GM18870 (cell line): ENCODE results near the gene FBXO3.
"Not testable (repeated sequence)": the region's sequence is repeated elsewhere in the genome, so short reads cannot be mapped to it uniquely, and the experiment has no call there.

ENCODE experiments used
- ATAC-seq: cut with Tn5 transposase; IDR thresholded peaks from one replicate; pipeline ENCODE4 v1.9.1; 2021; ENCODE audit warnings: moderate library complexity; ENCODE audit not compliant: unreplicated experiment

Gene FBXO3

GRCh38 chr11:33773987-33774735 lies at the start of gene FBXO3:
TSS of gene FBXO3 (minus strand) at chr11:33774520. CDS start at chr11:33774497, 23 bp downstream.
- no peak for ATAC-seq

GRCh38 chr11:33822981-33823380 lies 48.7 kb upstream of the FBXO3 start:
- not testable (repeated sequence) for ATAC-seq

DNA sequence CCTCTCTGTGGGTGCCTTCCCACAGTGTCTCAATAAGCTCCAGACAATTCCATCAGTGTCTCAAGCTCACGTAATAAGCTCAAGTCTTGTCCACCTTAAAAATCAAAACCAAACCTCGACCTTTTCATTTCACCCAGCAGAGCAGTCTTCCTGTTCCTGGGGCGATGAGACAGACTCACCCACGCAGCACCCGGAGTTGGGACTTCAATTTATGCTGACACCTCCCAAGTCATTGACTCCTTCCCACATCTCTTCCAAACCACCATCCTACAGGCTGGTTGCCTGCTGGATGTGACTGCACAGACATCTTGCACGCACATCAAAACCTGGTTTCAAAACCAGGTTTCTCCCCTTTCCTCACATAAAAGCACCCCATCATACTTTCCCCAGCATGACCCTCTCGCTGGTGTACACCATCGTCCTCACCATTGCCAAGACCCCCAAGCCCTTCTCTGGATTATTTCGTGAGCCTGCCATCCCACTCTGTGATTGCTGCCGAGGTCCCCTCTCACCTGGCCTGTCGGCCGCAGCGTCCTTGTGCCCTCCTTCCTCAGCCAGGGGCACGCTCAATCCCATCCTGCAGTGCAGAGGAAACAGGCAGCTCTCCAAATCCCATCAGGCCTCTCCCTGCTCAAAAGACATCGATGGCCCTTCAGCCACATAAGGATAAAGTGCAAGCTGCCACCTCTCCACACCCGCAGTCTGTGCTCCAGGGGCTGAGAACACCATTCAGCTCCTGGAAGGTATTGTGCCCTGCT lies 45.1 kb upstream of the FBXO3 start:
- no peak for ATAC-seq

DNA sequence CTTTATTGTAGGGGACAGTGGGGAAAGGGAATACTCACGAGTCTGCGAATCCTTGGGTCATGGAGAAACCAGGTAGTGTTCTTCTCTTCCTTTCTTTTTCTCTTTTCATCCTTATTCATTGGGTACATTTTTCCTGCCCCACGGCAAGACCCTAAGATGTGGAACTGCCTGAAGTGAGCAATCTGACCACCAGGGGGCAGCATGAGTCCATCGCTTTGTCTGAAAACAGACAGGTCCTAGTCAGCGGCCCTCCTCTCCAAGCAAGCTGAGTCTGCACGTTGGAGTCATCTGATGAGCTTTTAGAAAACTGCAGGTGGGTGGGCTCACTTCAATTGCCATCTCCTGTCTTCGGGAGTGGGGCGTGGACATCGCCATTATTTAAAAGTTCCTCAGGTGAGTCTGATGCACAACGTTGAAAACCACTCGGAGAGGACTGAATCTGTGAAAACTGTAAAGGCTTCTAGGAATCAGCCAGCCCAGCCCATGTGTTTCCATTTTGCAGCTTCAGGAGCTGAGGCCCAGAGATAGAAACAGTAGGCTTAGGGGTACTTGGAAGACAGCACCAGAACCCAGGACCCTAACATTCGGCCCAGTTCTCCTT lies 34.0 kb upstream of the FBXO3 start:
- peak; percentile 55 for ATAC-seq

DNA sequence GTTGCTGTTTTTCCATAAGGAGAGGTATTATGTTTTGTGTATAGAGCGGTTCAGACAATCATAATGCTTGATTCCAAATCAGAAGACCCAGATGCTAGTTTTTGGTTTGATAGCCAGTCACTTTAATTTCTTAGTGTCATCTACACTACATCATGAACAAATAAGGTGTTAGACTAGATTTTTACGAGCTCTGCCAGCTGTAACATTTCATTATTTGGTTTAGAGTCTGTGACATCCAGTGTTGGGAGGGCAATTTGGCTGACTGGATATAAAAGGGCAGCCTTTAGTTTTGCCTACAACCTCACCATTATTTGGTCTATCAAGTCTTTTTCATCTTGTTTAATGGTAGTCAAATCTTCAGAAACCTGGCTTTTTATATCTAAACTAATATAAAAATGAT lies 30.2 kb upstream of the FBXO3 start:
- ATAC-seq: no peak

DNA sequence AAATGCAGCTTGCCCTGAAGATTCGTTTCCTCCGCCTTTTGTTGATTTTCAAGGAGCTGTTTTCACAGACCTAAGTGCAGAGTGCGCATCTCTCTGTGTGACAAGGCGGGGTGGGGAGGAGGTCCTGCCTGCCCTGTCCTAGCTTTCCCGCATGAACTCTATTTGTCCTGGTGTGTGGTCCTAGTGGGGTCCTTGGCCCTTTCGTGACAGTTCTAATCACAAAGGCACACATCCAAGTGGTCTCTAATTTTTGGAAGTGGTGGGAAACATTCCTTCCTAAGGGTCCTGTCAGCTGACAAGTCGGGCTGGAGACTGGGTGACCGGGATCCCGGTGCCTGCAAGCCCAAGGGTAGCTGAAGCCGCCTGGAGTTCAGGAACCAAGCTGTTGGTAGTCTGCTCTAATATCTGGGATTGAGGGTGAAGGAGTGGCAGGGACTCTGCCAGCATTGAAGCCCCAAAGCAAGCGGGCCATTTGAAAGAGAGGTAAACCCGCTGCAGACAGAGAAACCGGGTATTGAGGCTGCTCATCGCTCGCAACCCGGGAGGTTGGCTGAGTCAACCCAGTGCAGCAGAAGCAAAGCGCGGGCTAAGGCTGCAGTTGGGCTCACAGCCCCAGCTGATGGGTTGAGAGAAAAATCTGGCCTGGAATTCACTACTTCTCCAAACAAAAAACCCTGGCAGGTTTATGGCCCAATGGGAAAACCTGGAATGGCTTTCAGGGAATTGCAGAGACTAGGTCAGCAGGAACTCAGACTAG lies 28.1 kb upstream of the FBXO3 start:
- ATAC-seq: no peak

DNA sequence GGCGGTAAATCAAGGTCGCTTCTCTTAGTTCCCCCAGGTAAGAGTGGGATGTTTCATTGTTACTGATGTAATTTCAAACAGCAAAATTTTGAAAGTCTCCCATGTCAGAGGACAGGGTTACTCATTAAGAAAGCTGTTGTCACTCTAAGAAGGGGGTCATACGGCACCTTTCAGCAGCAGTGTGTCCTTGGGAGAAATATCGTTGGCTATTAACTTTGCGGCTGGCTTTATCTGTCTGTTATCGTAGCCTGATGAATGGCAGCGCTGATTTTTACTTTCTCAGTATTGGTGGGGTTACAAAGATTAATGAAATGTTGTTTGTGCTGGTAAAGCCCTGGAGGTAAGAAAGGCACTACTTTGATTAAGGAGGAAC lies 27.5 kb upstream of the FBXO3 start:
- ATAC-seq: no peak

- no peak for ATAC-seq
Observed at GRCh38 chr11:33797879-33798278, 23.6 kb upstream of the FBXO3 start.

DNA sequence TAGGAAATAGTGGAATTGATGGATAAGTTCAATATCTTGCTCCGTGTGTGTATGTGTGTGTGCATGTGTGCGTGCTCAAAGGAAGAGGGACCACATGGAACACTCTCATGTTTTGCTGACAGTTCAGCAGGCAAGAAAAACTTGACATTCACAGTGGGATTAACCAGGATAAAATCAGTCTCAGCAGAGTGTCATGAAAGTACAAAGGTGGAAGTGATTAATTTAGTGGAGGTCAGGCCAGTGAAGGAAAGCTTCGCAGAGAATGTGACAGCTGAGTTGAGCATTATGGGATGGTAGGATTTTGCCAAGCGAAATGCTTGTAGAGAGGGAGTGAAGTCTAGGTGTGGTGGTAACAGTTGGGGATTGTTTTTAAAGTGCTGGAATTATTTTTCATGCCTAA lies 15.7 kb upstream of the FBXO3 start:
- no peak for ATAC-seq

GRCh38 chr11:33788095-33788494 lies 13.8 kb upstream of the FBXO3 start:
- ATAC-seq: not testable (repeated sequence)

GRCh38 chr11:33787076-33787475 lies 12.8 kb upstream of the FBXO3 start:
- no peak for ATAC-seq

GRCh38 chr11:33785609-33786008 lies 11.3 kb upstream of the FBXO3 start:
- ATAC-seq: no peak

DNA sequence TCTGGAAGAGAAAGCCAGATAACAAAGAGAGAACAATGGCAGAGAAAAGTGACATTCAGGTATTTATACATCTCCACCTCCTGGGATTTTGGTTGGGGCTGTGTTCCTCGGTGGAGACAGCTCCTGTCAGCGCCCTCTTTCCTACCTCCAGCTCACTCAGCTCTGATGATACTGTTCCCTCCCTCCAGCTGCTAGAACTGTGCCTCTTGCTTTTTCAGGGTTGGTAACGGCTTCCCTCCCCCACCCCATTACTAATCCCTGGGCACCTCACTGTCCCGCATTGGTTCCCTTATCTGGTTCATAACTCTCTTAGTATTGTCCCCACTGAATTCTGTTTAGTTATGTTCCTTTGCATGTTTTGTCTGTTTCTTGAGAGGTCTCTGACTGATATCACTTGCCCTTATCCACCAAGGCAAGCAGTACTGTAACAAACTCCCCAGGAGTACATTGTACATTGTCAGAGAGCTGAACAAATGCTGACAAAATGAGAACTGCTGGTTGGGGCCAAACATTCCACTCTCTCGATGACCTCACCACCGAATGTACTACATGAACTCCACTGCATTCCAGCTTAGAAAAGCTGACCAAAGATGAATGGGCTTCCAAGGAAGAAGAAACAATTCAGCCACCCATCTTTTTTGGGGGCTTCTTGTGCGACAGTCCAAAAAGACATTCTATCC lies 5.7 kb upstream of the FBXO3 start:
- no peak for ATAC-seq

- ATAC-seq: no peak
Observed at GRCh38 chr11:33778675-33779074, 4.4 kb upstream of the FBXO3 start.

GRCh38 chr11:33777906-33778305 lies 3.6 kb upstream of the FBXO3 start:
- no peak for ATAC-seq

- ATAC-seq: peak; percentile 38
Observed at GRCh38 chr11:33775832-33776470, 1.6 kb upstream of the FBXO3 start.

- ATAC-seq: no peak
Observed at GRCh38 chr11:33775467-33775807, 1.1 kb upstream of the FBXO3 start.

- ATAC-seq: no peak
Observed at GRCh38 chr11:33774736-33775466, 581 bp upstream of the FBXO3 start.

GRCh38 chr11:33773404-33773986 lies 825 bp downstream of the FBXO3 start:
- ATAC-seq: no peak
